ENCODE data around the gene CRIP1. TPM values are rescaled to one million over a fixed set of nuclear protein-coding genes. Genes with fewer than 3 reads are reported as not detected.

Gene CRIP1
- total RNA-seq, 1 donor from 2014 or later = 59.4 TPM

GRCh38 chr14:105476831-105477659 lies 9.6 kb upstream of the CRIP1 start:
- ATAC-seq (no peak), DNase-seq (peak; percentile 66)
- intact Hi-C loops (cut with micrococcal nuclease) = no loop called here

GRCh38 chr14:105477660-105478397 lies 8.9 kb upstream of the CRIP1 start:
- intact Hi-C loops (cut with micrococcal nuclease) = no loop called here
- no peak for ATAC-seq
- DNase-seq = no peak

DNA sequence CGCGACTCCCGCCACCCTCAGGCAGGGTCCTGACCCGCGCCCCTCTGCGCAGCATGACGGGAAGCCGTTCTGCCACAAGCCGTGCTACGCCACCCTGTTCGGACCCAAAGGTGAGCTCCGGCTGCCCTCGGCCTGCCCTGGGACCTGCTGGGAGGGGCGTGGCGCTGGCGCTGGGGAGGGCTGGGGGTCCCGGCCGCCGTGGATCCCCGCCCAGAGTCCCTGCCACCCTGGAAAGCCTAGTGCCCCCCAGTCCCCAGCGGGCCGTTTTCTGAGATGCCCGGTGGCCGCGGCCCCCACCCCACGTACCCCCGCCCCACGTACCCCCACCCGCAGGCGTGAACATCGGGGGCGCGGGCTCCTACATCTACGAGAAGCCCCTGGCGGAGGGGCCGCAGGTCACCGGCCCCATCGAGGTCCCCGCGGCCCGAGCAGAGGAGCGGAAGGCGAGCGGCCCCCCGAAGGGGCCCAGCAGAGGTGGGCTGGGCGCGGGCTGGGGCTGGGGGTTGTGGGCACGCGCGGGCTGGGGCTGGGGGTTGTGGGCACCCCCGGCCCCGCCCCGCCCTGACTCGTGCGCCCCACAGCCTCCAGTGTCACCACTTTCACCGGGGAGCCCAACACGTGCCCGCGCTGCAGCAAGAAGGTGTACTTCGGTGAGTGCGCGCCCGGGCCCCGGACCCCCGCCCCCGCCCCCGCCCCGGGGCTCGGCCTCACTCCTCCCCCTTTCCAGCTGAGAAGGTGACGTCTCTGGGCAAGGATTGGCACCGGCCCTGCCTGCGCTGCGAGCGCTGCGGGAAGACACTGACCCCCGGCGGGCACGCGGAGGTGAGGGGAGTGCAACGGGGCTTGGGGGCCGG lies 8.1 kb upstream of the CRIP1 start:
- intact Hi-C loops (cut with micrococcal nuclease) = no loop called here
- ATAC-seq (no peak), DNase-seq (peak; percentile 38)

- DNase-seq = peak; percentile 51
- intact Hi-C loops (cut with micrococcal nuclease) = no loop called here
- ATAC-seq = no peak
Measured at GRCh38 chr14:105479431-105480158, 7.1 kb upstream of the CRIP1 start.

- DNase-seq (no peak), ATAC-seq (no peak)
- intact Hi-C loops (cut with micrococcal nuclease) = no loop called here
Measured at GRCh38 chr14:105480199-105480746, 6.4 kb upstream of the CRIP1 start.

DNA sequence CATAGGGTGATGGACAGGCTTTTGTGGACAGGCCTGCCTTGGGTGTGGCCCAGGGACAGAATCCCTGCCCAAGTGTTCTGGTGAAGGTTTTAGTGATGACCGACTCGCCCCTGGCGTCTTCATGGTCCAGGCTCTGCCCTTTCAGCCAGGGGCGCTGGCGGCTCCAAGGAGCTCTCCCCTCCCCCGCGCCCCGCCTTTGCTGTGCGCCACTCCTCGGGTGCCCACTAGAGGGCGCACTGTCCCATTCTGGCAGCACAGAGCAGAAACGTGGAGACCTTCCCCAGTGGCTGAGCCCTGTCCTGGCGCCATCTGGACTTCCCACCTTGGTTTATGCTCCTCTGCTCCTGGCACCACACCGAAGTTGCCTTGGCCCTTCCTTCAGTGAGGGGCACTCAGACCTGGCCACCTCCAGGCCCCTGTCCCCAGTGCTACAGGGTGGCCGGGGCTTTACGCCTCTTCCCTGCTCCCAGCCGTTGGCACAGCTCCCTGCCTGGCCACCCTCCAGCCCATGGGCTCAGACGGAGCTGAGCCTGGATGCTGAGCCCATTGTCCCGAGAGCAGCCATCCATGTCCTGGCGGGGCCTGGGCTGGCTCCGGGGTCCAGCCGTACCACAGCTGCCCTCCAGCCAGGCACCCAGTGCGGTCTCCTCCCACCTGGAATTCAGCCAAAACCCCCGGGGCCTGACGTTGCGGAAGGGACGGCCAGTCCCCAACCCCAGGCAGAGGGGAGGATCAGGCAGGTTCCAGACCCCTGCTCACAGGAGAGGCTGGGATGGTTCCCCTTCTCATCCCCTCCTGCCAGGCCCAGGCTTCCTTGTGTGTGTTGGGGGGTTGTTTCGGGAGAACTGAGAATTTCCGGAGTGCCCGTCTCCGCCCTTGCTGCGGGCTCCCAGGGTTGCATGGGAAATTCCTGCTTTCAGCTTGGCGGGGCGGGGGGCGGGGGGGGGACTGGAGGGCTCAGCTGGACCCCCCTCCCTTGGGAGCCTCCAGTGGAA lies 5.6 kb upstream of the CRIP1 start:
- intact Hi-C loops (cut with micrococcal nuclease) = no loop called here
- ATAC-seq = peak; percentile 71
- DNase-seq = peak; percentile 94

DNA sequence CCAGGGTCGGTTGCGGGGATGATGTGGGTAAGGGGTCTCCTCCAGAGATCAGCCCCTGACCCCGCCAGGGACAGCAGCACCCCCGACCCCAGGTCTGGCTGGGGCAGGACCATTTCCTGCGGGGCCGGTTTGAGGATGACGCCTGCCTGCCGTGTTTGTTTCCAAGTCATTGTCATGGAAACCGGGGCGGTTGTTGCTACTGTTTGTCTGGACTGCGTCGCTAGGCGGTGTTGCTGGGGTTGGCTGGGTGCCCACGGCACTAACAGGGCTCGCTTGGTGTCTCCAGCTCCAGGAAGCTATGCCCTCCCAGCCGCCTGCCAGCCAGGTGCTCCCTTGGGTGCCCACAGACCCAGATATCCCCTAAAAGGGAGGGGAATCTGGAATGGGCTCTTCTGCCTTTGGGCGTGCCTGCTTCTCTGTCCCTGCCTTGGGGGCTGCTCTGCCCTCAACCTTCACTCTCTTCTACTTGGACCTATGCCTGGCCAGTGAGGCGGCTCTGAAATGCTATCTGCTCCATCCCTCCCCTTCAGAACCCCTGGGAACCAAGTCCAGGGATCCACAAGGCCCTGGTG lies 4.7 kb upstream of the CRIP1 start:
- peak; percentile 95 for DNase-seq
- intact Hi-C loops (cut with micrococcal nuclease) = no loop called here
- peak; percentile 50 for ATAC-seq

DNA sequence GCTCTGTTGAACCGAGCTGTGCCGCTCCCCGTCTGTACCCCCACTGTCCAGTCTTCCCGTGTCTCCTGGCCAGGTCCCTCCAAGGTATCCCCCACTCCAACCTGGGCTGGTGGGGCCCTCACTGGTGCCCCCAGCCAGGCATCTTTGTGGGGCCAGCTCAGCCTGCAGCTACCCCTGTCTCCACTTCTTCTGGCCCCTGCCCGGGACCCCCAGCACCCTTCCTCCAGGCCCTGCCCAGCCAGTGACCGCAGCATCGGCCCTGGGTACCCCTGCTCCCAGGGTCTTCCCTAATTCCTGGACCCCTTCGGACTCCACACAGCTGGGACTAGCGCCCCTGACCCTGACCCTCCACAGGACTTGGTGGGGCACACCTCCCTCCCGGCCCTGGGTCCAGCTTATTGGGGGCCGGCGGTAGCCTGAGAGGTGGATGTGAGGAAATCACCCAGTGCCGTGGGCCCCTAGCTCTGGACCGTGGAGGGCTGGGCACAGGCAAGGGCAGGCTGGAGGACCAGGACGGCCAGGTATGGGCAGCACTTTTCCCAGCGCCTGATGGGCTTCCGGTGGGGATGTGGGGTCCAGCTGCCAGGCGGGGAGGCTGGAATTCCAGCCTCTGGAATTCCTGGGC lies 4.1 kb upstream of the CRIP1 start:
- no peak for ATAC-seq
- intact Hi-C loops (cut with micrococcal nuclease) = no loop called here
- peak; percentile 38 for DNase-seq

DNA sequence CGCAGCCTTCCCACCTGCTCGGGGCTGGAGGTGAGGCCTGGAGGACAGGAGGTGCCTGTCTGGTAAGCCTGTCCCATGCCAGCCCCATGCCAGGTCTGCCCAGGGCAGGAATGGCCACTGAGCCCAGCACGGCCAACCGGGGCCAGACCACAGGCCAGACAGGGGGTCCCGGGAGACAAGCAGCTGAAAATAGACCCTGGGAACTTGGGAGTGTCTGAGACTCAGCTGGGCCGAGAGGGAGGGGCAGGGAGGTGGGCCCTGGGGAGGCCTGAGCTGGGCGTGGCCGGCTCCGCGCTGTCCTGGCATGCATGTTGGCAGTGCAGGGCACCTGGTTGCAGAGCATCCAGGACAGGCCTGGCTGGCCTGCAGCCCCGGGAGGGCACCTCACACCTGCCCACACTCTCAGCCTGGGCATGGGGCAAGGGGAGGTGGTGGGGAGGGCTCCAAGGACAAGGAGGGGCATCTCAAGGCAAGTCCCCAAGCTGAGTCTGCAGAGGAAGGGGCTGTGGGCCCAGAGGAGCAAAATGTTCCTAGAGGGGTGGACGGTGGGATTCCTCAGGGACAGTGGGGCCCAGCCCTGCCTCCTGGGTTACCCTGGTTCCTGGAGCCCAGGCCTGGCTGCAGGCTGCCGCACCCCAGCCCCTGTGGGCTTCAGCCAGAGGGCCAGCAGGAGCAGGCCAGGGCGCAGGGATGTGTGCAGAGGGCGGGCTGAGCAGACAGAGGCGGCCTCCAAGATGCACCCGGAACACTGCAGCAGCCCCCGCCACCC lies 3.2 kb upstream of the CRIP1 start:
- DNase-seq = peak; percentile 53
- ATAC-seq = no peak
- intact Hi-C loops (cut with micrococcal nuclease) = no loop called here

- DNase-seq (peak; percentile 69), ATAC-seq (no peak)
- intact Hi-C loops (cut with micrococcal nuclease) = no loop called here
Measured at GRCh38 chr14:105484069-105484996, 2.4 kb upstream of the CRIP1 start.

DNA sequence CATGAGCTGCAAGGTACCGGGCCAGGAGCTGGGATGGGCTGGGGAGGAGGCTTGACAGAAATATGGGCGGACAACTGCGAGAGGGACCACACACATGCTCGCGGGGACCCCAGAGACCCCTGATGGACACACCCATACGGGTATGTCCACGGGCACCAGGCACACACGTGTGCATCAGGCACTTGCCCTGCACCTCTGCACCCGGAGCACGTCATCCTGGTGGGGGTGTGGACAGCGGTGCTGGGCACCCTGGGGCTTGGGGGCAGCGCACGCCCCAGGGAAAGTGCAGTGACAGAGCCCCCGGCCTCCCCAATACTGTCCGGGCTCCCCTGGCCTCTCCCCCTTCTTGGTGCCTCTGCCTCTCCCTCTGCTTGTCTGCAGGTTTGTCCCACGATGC lies 1.7 kb upstream of the CRIP1 start:
- intact Hi-C loops (cut with micrococcal nuclease) = no loop called here
- peak; percentile 38 for DNase-seq
- no peak for ATAC-seq

DNA sequence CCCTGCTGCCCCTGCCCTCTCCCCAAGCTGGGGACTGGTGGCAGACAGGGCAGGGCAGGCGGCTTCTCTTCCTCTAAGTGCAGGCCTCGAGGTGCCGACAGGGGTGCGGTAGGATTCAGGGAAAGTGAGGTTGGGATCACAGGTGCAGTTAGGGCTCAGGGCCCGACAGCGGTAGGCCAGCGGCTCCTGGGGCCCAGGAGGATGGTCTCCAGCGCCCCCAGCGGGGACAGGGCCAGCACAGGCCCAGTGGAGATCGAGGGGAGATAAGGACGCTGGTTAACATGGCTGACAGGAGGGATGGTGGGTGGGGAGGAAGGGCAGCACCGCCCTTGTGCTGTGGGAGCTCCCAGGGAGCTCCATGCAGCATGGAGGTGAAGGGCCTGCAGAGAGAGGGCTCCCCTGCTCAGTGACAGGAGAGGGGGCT lies 935 bp upstream of the CRIP1 start:
- intact Hi-C loops (cut with micrococcal nuclease) = no loop called here
- DNase-seq (peak; percentile 61), ATAC-seq (no peak)

- DNase-seq (peak; percentile 90), ATAC-seq (peak; percentile 1)
- intact Hi-C loops (cut with micrococcal nuclease) = no loop called here
Measured at GRCh38 chr14:105486974-105487448, 325 bp downstream of the CRIP1 start.

DNA sequence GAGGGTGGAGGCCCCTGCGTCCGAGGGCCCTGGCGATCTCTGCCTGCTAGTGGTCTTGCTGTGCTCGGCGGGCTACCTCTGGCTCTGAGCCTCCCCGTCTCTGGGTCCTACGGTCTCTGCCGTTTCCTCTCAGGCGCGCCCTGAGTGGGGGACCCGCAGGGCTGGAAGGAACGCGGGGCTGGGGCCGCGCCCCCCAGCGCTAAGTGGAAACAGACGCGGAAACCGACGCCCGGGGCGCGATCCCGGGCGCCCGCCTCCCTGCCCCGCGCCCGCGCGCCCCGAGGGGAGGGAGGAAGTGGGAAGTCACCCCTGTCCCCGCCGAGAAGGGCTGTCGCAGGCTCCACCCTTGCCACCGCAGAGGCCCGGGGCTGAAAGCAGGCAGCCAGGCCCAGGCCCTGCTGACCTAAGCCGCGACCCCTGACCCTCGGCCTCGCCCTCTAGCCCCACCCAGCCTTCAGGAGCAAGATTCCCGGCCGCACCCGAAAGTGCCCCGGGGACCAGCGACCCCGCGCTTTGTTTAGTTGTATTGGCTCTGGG lies 831 bp downstream of the CRIP1 start:
- DNase-seq (peak; percentile 77), ATAC-seq (no peak)
- intact Hi-C loops (cut with micrococcal nuclease) = no loop called here
